ENCODE results near the gene ARL8B. TPM values are rescaled to one million over a fixed set of nuclear protein-coding genes. Genes with fewer than 3 reads are reported as not detected.

The ARL8B gene
- total and polyA plus RNA-seq, 9 donors = 27.1 to 70.6 (median 49.8) TPM

GRCh38 chr3:5227812-5228211 lies 105.7 kb downstream of the ARL8B start:
- H3K9me3 ChIP-seq = no peaks in the 10 kb centered on the region
- no peak overlapping the region for H3K4me3 ChIP-seq
- intact Hi-C loops (cut with DNase I) = no loop called here
- TF ChIP-seq CTCF (IDR thresholded peaks at IDR 0.05) (no peak), EP300 (IDR thresholded peaks at IDR 0.05) (no peak), POLR2A (IDR thresholded peaks at IDR 0.05) (no peak)
- H3K27ac ChIP-seq = no peak overlapping the region
- H3K4me1 ChIP-seq (ENCODE audit: insufficient read depth) = no peaks in the 10 kb centered on the region
- H3K27me3 ChIP-seq = no peaks in the 10 kb centered on the region
- H3K36me3 ChIP-seq = no peaks in the 10 kb centered on the region
- 16 to 35% (median 17%) methylated on average over 6 of the region's 6 CpGs for WGBS, 3 donors
- DNase-seq = no peak

- Histone ChIP-seq H3K27me3 (no peaks in the 10 kb centered on the region), H3K27ac (no peak overlapping the region), H3K4me3 (no peak overlapping the region), H3K4me1 (ENCODE audit: insufficient read depth) (no peaks in the 10 kb centered on the region), H3K36me3 (no peaks in the 10 kb centered on the region), H3K9me3 (no peaks in the 10 kb centered on the region)
- DNase-seq = no peak
- TF ChIP-seq EP300 (IDR thresholded peaks at IDR 0.05) (no peak), POLR2A (IDR thresholded peaks at IDR 0.05) (no peak), CTCF (IDR thresholded peaks at IDR 0.05) (no peak)
- WGBS, 3 donors = 62 to 76% (median 67%) methylated on average over 2 of the region's 2 CpGs
- intact Hi-C loops (cut with DNase I) = no loop called here
Observed at GRCh38 chr3:5229414-5229813, 107.3 kb downstream of the ARL8B start.

Small RNA genes within 50 kb of the gene (small RNA-seq; reads per million reads assigned to genes)
- gene AC090955.1 (not detected), gene RF00019 (not detected)

Other genes starting within 250 kb of the ARL8B start
- 100 to 1,000 TPM in 4 of 7 donors, 10 to 100 TPM in 3; 47.3 to 264 (median 103) TPM for gene BHLHE40, start 142.9 kb upstream of the ARL8B start, total RNA-seq
- 10 to 100 TPM; 28.6 to 52.2 TPM for gene BHLHE40, start 142.9 kb upstream of the ARL8B start, polyA plus RNA-seq
- 10 to 100 TPM; 19.5 to 43.4 (median 31.5) TPM for gene EDEM1, start 65.4 kb downstream of the ARL8B start, total RNA-seq
- 10 to 100 TPM; 11.5 to 14.3 TPM for gene EDEM1, start 65.4 kb downstream of the ARL8B start, polyA plus RNA-seq

All from ovary (tissue), 9 donors.